ENCODE results near the gene PDHA1.
A peak's percentile ranks its signal among the peaks of the same experiment; 100 is the strongest.

The PDHA1 gene

DNA sequence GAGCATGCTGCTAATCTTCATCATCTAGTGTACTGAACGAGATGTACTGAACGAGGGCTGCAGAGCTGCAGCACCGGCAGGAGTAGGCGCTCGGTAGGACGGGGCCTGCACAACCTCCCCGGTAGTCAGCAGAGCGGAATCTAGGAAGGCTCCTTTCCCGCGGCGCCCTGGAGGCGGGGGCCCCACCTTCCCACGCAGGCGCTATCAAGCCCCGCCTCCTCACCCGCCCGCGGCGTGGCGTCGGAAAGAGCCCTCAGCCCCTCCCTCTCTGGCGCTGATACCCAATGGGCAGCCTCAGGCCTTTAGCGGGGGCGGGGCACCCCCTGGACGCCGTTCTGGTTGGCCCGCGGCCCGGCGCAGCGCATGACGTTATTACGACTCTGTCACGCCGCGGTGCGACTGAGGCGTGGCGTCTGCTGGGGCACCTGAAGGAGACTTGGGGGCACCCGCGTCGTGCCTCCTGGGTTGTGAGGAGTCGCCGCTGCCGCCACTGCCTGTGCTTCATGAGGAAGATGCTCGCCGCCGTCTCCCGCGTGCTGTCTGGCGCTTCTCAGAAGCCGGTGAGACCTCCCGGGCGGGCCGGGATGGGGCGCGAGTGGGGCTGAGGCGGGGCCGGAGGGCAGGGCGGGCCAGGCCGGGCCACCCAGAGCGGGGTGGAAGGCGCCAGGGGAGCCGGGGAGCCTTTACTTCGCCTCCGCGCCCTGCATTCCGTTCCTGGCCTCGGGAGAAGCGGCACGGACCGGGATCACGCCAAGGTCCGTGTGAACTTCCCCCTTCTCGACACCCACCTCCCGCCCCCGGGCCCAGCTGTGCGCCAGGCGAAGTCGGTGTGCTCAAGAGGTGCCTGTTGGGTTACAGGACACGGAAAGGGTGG, at the start of gene PDHA1:
Gene PDHA1, plus strand, starts transcription at position 393 of the 874 bp plus-strand sequence. Its CDS starts 111 bp downstream, at position 504.
- DNase-seq (ENCODE audit: low read depth in 3 of 3), result peak; percentile 82 to 90 (median 84)

GRCh38 chrX:19303256-19303880, 40.4 kb upstream of the PDHA1 start:
- DNase-seq (ENCODE audit: low read depth in 3 of 3), result no peak

DNA sequence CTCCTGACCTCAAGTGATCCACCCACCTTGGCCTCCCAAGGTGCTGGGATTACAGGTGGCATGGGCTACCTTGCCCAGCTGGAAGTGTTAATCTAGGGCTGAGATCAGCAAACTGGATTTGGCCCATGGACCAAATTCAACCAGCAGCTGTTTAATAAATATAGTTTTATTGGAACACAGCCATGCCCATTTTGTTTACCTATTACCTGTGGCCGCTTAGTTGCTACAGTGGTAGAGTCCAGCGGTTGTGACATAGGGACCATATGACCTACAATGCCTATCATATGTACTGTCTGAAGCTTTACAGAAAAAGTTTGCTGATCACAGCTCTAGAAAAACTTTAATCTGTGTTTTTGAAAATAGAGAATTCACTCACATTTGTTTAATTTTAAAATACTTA, 17.2 kb upstream of the PDHA1 start:
- no peak for DNase-seq (ENCODE audit: low read depth in 3 of 3)

GRCh38 chrX:19331831-19332230, 11.9 kb upstream of the PDHA1 start:
- DNase-seq (ENCODE audit: low read depth in 3 of 3), result no peak

GRCh38 chrX:19332983-19333382, 10.7 kb upstream of the PDHA1 start:
- DNase-seq (ENCODE audit: low read depth in 3 of 3), result no peak

DNA sequence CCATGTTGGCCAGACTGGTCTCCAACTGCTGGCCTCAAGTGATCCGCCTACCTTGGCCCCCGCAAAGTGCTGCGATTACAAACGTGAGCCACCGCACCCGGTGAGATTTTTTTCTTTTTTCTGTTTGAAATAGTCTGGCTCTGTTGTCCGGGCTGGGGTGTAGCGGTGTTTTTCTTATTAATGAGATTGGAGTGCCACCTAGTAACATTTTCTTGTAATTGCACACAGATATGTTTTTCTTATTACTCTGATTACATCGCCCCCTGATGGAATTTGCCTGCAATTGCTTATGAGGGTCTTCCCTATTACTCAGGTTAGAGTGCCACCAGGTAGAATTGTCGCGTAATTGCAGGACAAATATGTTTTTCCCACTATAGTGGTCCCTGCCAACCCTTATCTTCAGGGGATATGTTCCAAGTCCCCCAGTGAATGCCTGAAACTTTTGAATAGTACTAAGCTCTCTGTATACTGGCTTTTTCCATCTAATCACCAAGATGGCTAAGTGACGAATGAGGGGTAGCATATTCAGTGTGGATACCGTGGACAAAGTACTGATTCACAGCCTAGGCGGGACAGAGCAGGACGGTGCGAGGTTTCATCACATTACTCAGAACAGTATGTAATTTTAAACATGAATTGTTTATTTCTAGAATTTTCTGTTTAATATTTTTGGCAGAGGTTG, 8.6 kb upstream of the PDHA1 start:
- DNase-seq (ENCODE audit: low read depth in 3 of 3), result no peak

- DNase-seq (ENCODE audit: low read depth in 3 of 3), result no peak
Observed at GRCh38 chrX:19342331-19342906, 1.3 kb upstream of the PDHA1 start.

GRCh38 chrX:19343085-19343534, 617 bp upstream of the PDHA1 start:
- DNase-seq (ENCODE audit: low read depth in 3 of 3), result no peak

DNA sequence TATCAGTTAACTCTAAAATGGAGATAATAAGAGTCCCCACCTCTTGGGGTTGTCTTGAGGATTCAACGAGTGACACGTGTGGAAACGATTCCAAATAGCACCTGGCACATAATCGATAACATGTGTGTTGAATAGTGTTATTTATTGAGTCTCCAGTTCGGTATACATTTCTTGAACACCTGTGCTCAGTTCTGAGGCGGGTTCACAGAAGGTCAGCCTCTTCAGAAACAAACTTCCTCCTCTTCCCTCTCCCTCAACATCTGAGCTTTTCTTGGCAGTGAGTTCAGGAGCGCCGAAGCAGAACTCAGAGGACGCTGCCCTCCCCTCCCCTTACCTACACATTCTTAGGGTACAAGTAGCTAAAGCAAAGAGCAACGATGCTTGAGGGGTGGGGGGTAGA, 934 bp downstream of the PDHA1 start:
- DNase-seq (ENCODE audit: low read depth in 3 of 3), result no peak

DNA sequence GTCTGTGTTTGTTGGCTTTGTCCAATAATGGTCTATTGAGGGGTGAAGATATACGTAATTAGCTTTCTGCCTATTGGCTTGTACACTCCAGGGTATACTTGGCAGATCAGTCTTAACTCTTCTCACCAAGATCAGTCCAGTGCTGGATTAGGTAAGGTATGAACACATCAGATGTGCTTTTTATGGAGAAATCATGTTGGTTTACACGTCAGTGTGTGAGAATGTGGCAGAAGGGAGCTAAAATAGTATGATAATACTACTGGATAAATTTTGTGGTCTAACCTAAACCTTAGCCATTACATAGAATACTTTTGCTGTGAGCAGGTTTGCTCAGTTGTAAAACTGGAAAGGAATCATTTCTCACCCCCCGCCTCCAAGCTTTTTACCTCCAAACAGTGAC, 4.2 kb downstream of the PDHA1 start:
- no peak for DNase-seq (ENCODE audit: low read depth in 3 of 3)

- no peak for DNase-seq (ENCODE audit: low read depth in 3 of 3)
Observed at GRCh38 chrX:19349264-19349663, 5.5 kb downstream of the PDHA1 start.

DNA sequence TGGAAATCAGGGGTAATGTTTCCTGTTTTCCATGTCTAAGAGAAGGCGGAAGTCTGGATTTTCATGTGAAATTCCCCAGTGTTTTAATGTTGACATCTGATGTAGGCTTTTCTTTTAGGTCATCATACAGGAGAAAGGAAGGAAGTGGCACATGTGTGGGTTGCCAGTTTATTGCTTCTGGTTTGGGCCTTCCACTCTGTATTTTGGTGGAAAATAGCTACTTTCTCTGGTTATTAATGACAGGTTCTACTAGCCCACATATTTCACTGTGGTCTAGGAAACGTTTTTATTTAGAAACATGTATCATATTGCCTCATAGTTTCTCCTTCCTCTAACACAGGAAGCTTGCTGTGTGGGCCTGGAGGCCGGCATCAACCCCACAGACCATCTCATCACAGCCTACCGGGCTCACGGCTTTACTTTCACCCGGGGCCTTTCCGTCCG, 7.2 kb downstream of the PDHA1 start:
- DNase-seq (ENCODE audit: low read depth in 3 of 3), result peak in 1 of 3 experiments; percentile 7

GRCh38 chrX:19354625-19355024, 10.9 kb downstream of the PDHA1 start:
- no peak for DNase-seq (ENCODE audit: low read depth in 3 of 3)

DNA sequence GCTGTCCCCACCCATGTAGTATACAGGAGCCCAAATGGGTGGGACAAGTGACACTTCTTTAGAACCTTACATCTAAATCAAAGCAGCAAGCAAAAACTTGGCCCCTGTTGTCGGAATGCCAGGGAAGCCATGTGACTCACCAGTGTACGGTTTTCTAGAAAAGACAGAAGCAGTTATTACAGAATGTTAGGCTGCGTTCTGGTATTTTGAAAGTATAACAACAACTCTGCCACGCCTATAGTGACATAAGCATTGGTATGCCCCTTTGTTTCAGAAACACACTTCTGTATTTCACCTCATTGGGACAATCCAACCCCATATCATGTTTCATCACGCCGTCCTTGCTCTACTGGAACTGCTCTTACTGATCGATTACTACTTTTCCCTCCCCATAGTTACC, 14.8 kb downstream of the PDHA1 start:
- DNase-seq (ENCODE audit: low read depth in 3 of 3), result no peak

GRCh38 chrX:19360903-19361302, 17.2 kb downstream of the PDHA1 start:
- DNase-seq (ENCODE audit: low read depth in 3 of 3), result no peak

- DNase-seq (ENCODE audit: low read depth in 3 of 3), result no peak
Observed at GRCh38 chrX:19361701-19362100, 18.0 kb downstream of the PDHA1 start.

DNA sequence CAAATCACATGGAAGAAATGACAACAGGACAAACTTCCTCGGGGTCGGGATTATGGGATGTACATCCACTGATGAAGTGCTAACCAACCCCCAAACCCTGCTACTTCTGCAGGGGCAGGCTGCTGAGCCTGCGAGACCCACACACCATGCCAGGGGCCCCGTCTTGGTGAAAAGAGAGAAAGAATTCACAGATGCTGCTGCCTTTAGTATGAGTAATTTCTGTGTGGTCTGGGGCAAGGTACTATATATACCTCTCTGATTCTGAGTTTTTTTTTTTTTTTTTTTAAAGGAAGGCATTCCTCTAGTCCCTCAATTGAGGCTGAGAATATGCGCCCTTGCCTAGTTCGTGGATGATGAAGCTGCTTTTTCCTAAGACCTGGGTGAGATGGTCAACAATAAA, 24.8 kb downstream of the PDHA1 start:
- no peak for DNase-seq (ENCODE audit: low read depth in 3 of 3)

- no peak for DNase-seq (ENCODE audit: low read depth in 3 of 3)
Observed at GRCh38 chrX:19370061-19370460, 26.3 kb downstream of the PDHA1 start.

DNA sequence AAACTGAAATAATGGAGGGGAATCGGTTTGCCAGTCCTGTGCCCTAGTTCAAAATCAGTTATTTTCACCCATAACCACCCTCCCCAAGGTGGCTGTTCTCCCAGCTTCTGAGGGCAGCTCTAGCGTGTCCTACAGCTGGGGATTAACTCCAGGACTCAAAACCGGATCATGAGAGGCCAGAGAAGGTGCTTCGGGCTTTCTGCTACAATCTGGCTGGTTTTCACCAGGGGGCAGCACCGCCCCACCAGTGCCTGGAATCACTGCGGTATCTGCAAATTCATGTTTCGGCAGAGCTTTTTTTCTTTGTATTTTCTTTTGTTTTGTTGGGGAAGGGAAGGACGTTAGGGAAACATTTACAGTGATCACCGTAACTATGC, 28.4 kb downstream of the PDHA1 start:
- peak; percentile 28 to 64 (median 43) for DNase-seq (ENCODE audit: low read depth in 3 of 3)

GRCh38 chrX:19372547-19373331, 29.0 kb downstream of the PDHA1 start:
- DNase-seq (ENCODE audit: low read depth in 3 of 3), result no peak

DNA sequence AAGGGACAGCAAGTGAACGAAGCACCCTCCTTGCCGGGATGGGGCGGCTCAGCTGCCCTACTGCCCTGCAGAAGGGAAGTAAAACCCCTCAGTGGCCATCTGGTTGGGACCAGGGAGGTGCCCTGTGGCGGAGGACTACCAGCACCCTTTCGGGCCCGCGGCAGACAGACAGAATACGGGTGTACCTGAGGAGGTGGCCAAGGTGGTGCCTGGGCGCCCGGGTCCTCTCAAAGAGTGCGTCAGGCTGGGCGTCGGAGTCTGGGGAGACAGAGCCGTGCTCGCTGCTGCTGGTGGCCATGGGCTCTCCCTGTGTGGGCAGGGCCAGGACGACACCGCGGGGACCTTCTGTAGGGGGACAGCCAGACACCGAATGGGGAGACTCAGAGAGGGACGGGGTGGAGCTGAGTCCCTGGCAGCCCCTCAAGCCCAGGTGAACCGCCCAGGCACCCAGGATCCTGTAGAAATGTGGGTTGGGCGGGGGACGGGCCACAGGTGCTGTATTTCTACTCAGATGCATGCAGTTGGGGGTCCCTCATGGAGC, 29.7 kb downstream of the PDHA1 start:
- DNase-seq (ENCODE audit: low read depth in 3 of 3), result no peak
